AG04450 (cell line): ENCODE measurements around the gene ZNF213. TPM values are rescaled to one million over a fixed set of nuclear protein-coding genes. Genes with fewer than 3 reads are reported as not detected.
"Not testable (repeated sequence)": the region's sequence is repeated elsewhere in the genome, so short reads cannot be mapped to it uniquely, and the experiment has no call there.

Experiments
- CTCF ChIA-PET: fragments of 300-600, 350-600 bp; formaldehyde crosslinking; extraction: SDS; loops from one replicate; lab custom pipeline; 2022; ENCODE audit warnings: antibody characterized with exemption, inconsistent platforms; lab: Charles Lee
- POLR2A ChIA-PET: fragments of 350-600 bp; formaldehyde crosslinking; extraction: SDS; loops from one replicate; lab custom pipeline; 2021; ENCODE audit warnings: antibody characterized with exemption, inconsistent platforms; lab: Yijun Ruan, JAX
- DNase-seq: peaks from one replicate; pipeline ENCODE4 v3.0.0-alpha.2; 2011; ENCODE audit warnings: low read depth, low spot score
- H3K27ac ChIP-seq: one replicate; pipeline ENCODE4 v1.5.1; 2012; ENCODE audit warnings: low read depth, low read length, control low read depth
- H3K27me3 ChIP-seq: one replicate; pipeline ENCODE4 v1.6.0; 2012; ENCODE audit warnings: low read length; ENCODE audit not compliant: control insufficient read depth, insufficient read depth
- H3K4me3 ChIP-seq: 2 replicates; pipeline ENCODE4 v1.5.1; 2011; ENCODE audit warnings: mild to moderate bottlenecking, low read depth, low read length, control low read depth
- H3K9me3 ChIP-seq: 2 replicates; pipeline ENCODE4 v1.5.1; 2012; ENCODE audit warnings: low read length; ENCODE audit not compliant: control insufficient read depth, insufficient read depth
- polyA plus RNA-seq: library from polyadenylated mRNA; depleted of rRNA; stranded (reverse); fragments of >200 nt; gene quantifications from 2 replicates; pipeline ENCODE4 v1.2.3, GENCODE V29; 2011
- TF ChIP-seq, protein P1 (sequence below): IDR thresholded peaks from 2 replicates; pipeline ENCODE4 v1.5.1; 2011; ENCODE audit warnings: low read depth, low read length, control low read depth, inconsistent platforms

ZNF213 gene
- polyA plus RNA-seq, 1 experiment: 0.47 TPM

- H3K4me3 ChIP-seq: no peak overlapping the region
- CTCF ChIA-PET: interaction anchor here (1.2 to 1.6 kb wide), 3 partner anchors 12 to 102 kb away, joined by 3 to 5 read pairs (median 4); no protein-coding TSS in a partner anchor
Measured at GRCh38 chr16:3161235-3162018, 26.6 kb downstream of the ZNF213 start.

DNA sequence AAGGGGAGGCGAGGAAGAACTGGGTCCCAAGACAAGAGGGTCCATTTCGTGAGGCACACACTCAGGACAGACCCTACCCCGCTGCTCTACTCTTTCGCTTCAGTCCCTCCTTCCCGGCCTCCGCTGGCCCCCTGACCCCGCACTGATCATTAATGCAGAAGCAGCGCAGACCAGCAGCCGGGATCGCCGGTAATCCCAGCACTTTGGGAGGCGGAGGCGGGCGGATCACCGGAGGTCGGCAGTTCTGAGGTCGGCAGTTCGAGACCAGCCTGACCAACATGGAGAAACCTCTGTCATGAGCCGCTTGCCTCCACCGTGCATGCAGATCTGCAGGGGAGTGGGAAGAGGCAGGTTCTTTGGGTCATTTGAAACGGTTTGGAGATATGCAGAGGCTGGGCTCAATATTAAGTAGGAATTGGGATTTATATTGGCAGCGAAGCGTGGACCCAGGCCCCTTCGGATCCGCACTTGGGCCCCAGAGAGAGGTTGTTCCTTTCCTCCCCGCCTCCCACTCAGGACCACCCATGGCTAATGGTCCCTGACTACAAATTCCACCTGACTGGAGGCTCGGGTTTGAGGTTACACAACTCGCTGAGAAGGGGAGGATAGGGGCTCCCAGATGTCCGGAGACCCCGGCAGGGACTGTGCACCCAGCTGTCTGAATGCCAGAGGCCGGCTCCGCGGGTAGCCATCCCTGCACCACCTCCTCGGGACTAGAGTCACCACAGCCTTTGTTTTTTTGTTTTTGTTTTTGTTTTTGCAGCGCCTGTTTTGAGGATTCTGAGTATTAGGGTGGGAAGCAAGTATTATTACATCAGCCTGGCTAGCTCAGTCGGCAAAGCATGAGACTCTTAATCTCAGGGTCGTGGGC is 29.5 kb downstream of the ZNF213 start:
- ChIA-PET POLR2A (no interaction called here), CTCF (interaction anchor here (0.9 to 1.2 kb wide), 3 partner anchors 105 to 137 kb away, joined by 3 to 4 read pairs (median 3); no protein-coding TSS in a partner anchor)
- Histone ChIP-seq H3K9me3 (no peaks in the 10 kb centered on the region; the same call in 1 of the 2 replicates), H3K27me3 (peaks cover 15% of the 10 kb centered on the region), H3K4me3 (no peak overlapping the region), H3K27ac (no peak overlapping the region)
- no peak for DNase-seq
- TF ChIP-seq, protein P1, sequence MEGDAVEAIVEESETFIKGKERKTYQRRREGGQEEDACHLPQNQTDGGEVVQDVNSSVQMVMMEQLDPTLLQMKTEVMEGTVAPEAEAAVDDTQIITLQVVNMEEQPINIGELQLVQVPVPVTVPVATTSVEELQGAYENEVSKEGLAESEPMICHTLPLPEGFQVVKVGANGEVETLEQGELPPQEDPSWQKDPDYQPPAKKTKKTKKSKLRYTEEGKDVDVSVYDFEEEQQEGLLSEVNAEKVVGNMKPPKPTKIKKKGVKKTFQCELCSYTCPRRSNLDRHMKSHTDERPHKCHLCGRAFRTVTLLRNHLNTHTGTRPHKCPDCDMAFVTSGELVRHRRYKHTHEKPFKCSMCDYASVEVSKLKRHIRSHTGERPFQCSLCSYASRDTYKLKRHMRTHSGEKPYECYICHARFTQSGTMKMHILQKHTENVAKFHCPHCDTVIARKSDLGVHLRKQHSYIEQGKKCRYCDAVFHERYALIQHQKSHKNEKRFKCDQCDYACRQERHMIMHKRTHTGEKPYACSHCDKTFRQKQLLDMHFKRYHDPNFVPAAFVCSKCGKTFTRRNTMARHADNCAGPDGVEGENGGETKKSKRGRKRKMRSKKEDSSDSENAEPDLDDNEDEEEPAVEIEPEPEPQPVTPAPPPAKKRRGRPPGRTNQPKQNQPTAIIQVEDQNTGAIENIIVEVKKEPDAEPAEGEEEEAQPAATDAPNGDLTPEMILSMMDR: no peak

More at GRCh38 chr16:3161235-3162018, 26.6 kb downstream of the ZNF213 start:
- H3K27ac ChIP-seq: no peak overlapping the region
- TF ChIP-seq, protein P1: no peak
- no peaks in the 10 kb centered on the region for H3K27me3 ChIP-seq
- POLR2A ChIA-PET: no interaction called here
- H3K9me3 ChIP-seq: no peaks in the 10 kb centered on the region; the same call in 1 of the 2 replicates
- no peak for DNase-seq

DNA sequence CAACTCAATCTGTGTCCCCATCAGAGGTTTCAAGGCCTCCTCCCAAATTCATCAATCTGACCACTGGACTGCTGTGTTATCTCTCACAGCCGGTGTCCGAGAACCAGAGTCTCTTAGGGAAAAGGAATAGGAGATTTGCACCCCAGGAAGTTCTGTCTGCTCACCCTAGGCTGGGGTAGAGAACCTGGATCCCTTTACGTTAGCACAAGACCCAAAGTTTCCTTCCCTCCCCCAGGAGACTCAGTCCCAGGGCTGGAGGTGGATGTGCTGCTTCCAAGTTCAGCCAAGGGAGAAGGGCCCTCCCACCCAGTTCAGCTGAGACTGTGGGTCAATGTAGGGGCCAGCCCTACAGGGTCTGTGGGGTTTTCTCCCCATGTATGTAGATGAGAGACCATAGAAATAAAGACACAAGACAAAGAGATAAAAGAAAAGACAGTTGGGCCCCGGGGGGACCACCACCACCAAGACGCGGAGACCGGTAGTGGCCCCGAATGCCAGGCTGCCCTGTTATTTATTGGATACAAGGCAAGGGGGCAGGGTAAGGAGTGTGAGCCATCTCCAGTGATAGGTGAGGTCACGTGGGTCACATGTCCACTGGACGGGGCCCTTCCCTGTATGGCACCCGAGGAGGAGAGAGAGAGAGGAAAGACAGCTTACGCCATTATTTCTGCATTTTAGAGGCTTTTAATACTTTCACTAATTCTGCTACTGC is 30.4 kb downstream of the ZNF213 start:
- no peak for DNase-seq
- Histone ChIP-seq H3K27me3 (peaks cover 24% of the 10 kb centered on the region), H3K27ac (no peak overlapping the region), H3K9me3 (no peaks in the 10 kb centered on the region; the same call in 1 of the 2 replicates), H3K4me3 (no peak overlapping the region)
- POLR2A ChIA-PET: interaction anchor here (1.0 kb wide), 1 partner anchor 107 kb away, joined by 3 read pairs; no protein-coding TSS in a partner anchor
- CTCF ChIA-PET: interaction anchor here (0.9 to 1.2 kb wide), 3 partner anchors 106 to 133 kb away, joined by 3 to 4 read pairs (median 4); no protein-coding TSS in a partner anchor
- TF ChIP-seq, protein P1: no peak

- DNase-seq: no peak
- Histone ChIP-seq H3K27ac (no peak overlapping the region), H3K4me3 (no peak overlapping the region), H3K27me3 (peaks cover 36% of the 10 kb centered on the region), H3K9me3 (no peaks in the 10 kb centered on the region; the same call in 1 of the 2 replicates)
- CTCF ChIA-PET: interaction anchor here (0.7 to 1.0 kb wide), 3 partner anchors 16 to 135 kb away, joined by 3 to 5 read pairs (median 4); no protein-coding TSS in a partner anchor
- POLR2A ChIA-PET: interaction anchor here (1.0 kb wide), 1 partner anchor 108 kb away, joined by 3 read pairs; no protein-coding TSS in a partner anchor
- TF ChIP-seq, protein P1: no peak
Measured at GRCh38 chr16:3166505-3166886, 31.7 kb downstream of the ZNF213 start.

DNA sequence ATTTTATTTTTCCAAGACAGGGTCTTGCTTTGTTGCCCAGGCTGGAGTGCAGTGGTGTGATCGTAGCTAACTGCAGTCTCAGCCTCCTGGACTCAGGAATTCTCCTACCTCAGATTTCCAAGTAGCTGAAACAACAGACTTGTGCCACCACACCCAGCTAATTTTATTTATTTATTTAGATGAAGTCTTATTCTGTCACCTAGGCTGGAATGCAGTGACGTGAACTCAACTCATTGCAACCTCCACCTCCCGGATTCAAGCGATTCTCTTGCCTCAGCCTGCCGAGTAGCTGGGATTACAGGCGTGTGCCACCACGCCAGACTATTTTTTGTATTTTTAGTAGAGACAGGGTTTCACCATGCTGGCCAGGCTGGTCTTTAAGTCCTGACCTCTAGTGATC is 33.9 kb downstream of the ZNF213 start:
- CTCF ChIA-PET: interaction anchor here (1.8 kb wide), 1 partner anchor 37 kb away, joined by 5 read pairs; no protein-coding TSS in a partner anchor
- DNase-seq, H3K4me3 ChIP-seq, POLR2A ChIA-PET, H3K27ac ChIP-seq, H3K9me3 ChIP-seq: not testable (repeated sequence)
- peaks cover 47% of the 10 kb centered on the region for H3K27me3 ChIP-seq
